Panc1 (cell line): ENCODE results near the gene UBE2E2. TPM values are rescaled to one million over a fixed set of nuclear protein-coding genes. Genes with fewer than 3 reads are reported as not detected.

Source experiments
- ATAC-seq: fragments of 200-7000 bp; cut with Tn5 transposase; 2 replicates; pipeline ENCODE4 v1.9.1; 2020; ENCODE audit warnings: mild to moderate bottlenecking, moderate library complexity
- BruUV-seq: library from RNA; stranded (reverse); fragments of 400-500 nt; replicated peaks from 2 replicates; lab custom pipeline; 2021; lab: Mats Ljungman, UMichigan
- CTCF ChIA-PET: fragments of 300-600 bp; sonication (Branson Sonifier 250); formaldehyde crosslinking; loops from one replicate; lab custom pipeline; 2022; ENCODE audit warnings: antibody characterized with exemption; lab: Charles Lee
- POLR2A ChIA-PET: fragments of 300-600 bp; sonication (Branson Sonifier 250); formaldehyde crosslinking; loops from one replicate; lab custom pipeline; 2022; ENCODE audit warnings: antibody characterized with exemption; lab: Charles Lee
- DNase-seq: peaks from one replicate; pipeline ENCODE4 v3.0.0-alpha.2; 2010; ENCODE audit warnings: low read depth, low spot score
- H3K27ac ChIP-seq: 2 replicates; pipeline ENCODE4 v1.5.1; 2011; ENCODE audit warnings: mild to moderate bottlenecking, low read length, inconsistent platforms
- H3K27me3 ChIP-seq: fragments of 200-500 bp; sonication (Bioruptor generic); 2 replicates; pipeline ENCODE4 v1.6.0; 2014; ENCODE audit warnings: low read length, inconsistent platforms; ENCODE audit not compliant: control insufficient read depth, insufficient read depth
- H3K36me3 ChIP-seq: fragments of 200-500 bp; sonication (Bioruptor generic); 2 replicates; pipeline ENCODE4 v1.5.1; 2014; ENCODE audit warnings: inconsistent platforms, mild to moderate bottlenecking, low read length, moderate library complexity; ENCODE audit not compliant: control insufficient read depth, insufficient read depth
- H3K4me1 ChIP-seq: 2 replicates; pipeline ENCODE4 v1.5.1; 2011; ENCODE audit warnings: inconsistent platforms, mild to moderate bottlenecking, low read length, moderate library complexity; ENCODE audit not compliant: control insufficient read depth, insufficient read depth
- H3K4me3 ChIP-seq, 2 experiments: 2 replicates each; pipeline ENCODE4 v1.5.1; 2011 to 2012; ENCODE audit warnings: low read depth in 2 of 2, low read length in 2 of 2, mild to moderate bottlenecking in 2 of 2, inconsistent platforms in 1 of 2, moderate library complexity in 1 of 2
- H3K9me3 ChIP-seq: fragments of 200-500 bp; sonication (Bioruptor generic); 2 replicates; pipeline ENCODE4 v1.5.1; 2014; ENCODE audit warnings: low read depth, mild to moderate bottlenecking, inconsistent platforms, low read length, moderate library complexity; ENCODE audit not compliant: control insufficient read depth, insufficient read depth
- POLR2AphosphoS5 ChIP-seq: IDR thresholded peaks from 2 replicates; pipeline ENCODE4 v1.6.1; 2012; ENCODE audit warnings: mild to moderate bottlenecking, low read depth, low read length, moderate library complexity
- SIN3A ChIP-seq: IDR thresholded peaks from 2 replicates; pipeline ENCODE4 v1.6.1; 2012; ENCODE audit warnings: low read depth, mild to moderate bottlenecking, low read length, moderate library complexity, borderline replicate concordance; ENCODE audit not compliant: insufficient read depth
- TCF7L2 ChIP-seq: IDR thresholded peaks from 2 replicates; pipeline ENCODE4 v1.6.1; 2011; ENCODE audit warnings: mild to moderate bottlenecking, low read depth, low read length, inconsistent platforms
- in situ Hi-C: cut with HindIII; loops from 2 replicates; pipeline ENCODE4 v1.10.0; 2016; ENCODE audit warnings: low sequenced_read_pairs, low pct_unique_long_range_greater_than_20kb
- intact Hi-C: fragments of 100-400 bp; cut with micrococcal nuclease; formaldehyde crosslinking; loops from one replicate; pipeline ENCODE4 v1.10.0; 2022; ENCODE audit not compliant: unreplicated experiment
- total RNA-seq: library from RNA; stranded (reverse); gene quantifications from one replicate; pipeline ENCODE4 v1.2.1, GENCODE V29; 2021; ENCODE audit not compliant: unreplicated experiment
- TF ChIP-seq, protein P1 (sequence below): fragments of 450-650 bp; IDR thresholded peaks from 2 replicates; pipeline ENCODE4 v1.5.1; 2017; ENCODE audit warnings: mild to moderate bottlenecking
- TF ChIP-seq, protein P2 (sequence below), 2 experiments: IDR thresholded peaks; 2 replicates each; pipeline ENCODE4 v1.6.1; 2011 to 2012; ENCODE audit warnings: low read depth in 2 of 2, control low read depth in 1 of 2, low read length in 1 of 2, mild to moderate bottlenecking in 1 of 2, moderate library complexity in 1 of 2; ENCODE audit not compliant: insufficient read depth in 1 of 2

The UBE2E2 gene
- total RNA-seq, 1 experiment from 2014 or later, result 38.2 TPM

DNA sequence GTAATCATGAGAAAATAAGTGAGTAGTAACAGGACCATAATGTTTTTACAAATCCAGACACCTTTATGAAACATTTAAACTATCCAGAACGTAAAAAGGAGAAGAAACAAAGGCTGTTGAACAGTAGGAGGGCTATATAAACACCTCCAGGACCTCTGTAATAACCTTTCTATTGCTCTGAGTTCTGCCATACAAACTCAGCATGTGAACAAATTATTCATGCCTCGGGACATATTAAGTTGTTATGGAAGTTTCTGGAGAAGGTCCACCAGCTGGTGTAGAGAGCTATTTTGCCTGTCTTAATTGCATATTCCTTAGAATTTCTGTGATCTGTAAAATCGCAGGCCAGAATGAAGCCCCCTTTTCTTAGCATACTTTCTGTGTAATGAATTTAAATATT is 256.3 kb downstream of the UBE2E2 start:
- CTCF ChIA-PET, result no interaction called here

GRCh38 chr3:23459889-23460546 is 256.9 kb downstream of the UBE2E2 start:
- no peaks in the 10 kb centered on the region; the same call in 1 of the 2 replicates for H3K4me1 ChIP-seq
- no peak for DNase-seq
- no peaks in the 10 kb centered on the region for H3K36me3 ChIP-seq
- ChIA-PET POLR2A (no interaction called here), CTCF (no interaction called here)
- intact Hi-C loops, result no loop called here
- H3K27ac ChIP-seq, result no peak overlapping the region
- ATAC-seq, result no peak
- H3K9me3 ChIP-seq, result no peaks in the 10 kb centered on the region
- no TSS peak for BruUV-seq
- TF ChIP-seq POLR2AphosphoS5 (no peak), TCF7L2 (no peak), SIN3A (no peak)
- TF ChIP-seq, protein P1, sequence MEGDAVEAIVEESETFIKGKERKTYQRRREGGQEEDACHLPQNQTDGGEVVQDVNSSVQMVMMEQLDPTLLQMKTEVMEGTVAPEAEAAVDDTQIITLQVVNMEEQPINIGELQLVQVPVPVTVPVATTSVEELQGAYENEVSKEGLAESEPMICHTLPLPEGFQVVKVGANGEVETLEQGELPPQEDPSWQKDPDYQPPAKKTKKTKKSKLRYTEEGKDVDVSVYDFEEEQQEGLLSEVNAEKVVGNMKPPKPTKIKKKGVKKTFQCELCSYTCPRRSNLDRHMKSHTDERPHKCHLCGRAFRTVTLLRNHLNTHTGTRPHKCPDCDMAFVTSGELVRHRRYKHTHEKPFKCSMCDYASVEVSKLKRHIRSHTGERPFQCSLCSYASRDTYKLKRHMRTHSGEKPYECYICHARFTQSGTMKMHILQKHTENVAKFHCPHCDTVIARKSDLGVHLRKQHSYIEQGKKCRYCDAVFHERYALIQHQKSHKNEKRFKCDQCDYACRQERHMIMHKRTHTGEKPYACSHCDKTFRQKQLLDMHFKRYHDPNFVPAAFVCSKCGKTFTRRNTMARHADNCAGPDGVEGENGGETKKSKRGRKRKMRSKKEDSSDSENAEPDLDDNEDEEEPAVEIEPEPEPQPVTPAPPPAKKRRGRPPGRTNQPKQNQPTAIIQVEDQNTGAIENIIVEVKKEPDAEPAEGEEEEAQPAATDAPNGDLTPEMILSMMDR, result no peak
- in situ Hi-C loops, result no loop called here
- H3K27me3 ChIP-seq, result no peaks in the 10 kb centered on the region
- H3K4me3 ChIP-seq, result no peak overlapping the region

More for the DNA sequence above, 256.3 kb downstream of the UBE2E2 start:
- Histone ChIP-seq H3K36me3 (no peaks in the 10 kb centered on the region), H3K4me3 (no peak overlapping the region), H3K27ac (no peak overlapping the region), H3K9me3 (no peaks in the 10 kb centered on the region), H3K4me1 (no peaks in the 10 kb centered on the region; the same call in 1 of the 2 replicates), H3K27me3 (no peaks in the 10 kb centered on the region)
- TF ChIP-seq SIN3A (no peak), POLR2AphosphoS5 (no peak), TCF7L2 (no peak)
- TF ChIP-seq, protein P1, result no peak
- TF ChIP-seq, protein P2, sequence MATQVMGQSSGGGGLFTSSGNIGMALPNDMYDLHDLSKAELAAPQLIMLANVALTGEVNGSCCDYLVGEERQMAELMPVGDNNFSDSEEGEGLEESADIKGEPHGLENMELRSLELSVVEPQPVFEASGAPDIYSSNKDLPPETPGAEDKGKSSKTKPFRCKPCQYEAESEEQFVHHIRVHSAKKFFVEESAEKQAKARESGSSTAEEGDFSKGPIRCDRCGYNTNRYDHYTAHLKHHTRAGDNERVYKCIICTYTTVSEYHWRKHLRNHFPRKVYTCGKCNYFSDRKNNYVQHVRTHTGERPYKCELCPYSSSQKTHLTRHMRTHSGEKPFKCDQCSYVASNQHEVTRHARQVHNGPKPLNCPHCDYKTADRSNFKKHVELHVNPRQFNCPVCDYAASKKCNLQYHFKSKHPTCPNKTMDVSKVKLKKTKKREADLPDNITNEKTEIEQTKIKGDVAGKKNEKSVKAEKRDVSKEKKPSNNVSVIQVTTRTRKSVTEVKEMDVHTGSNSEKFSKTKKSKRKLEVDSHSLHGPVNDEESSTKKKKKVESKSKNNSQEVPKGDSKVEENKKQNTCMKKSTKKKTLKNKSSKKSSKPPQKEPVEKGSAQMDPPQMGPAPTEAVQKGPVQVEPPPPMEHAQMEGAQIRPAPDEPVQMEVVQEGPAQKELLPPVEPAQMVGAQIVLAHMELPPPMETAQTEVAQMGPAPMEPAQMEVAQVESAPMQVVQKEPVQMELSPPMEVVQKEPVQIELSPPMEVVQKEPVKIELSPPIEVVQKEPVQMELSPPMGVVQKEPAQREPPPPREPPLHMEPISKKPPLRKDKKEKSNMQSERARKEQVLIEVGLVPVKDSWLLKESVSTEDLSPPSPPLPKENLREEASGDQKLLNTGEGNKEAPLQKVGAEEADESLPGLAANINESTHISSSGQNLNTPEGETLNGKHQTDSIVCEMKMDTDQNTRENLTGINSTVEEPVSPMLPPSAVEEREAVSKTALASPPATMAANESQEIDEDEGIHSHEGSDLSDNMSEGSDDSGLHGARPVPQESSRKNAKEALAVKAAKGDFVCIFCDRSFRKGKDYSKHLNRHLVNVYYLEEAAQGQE (IDR thresholded peaks at IDR 0.05; ENCODE audit: insufficient read depth in 1 of 2, low read depth in 2 of 2, low read length in 1 of 2), result no peak
- BruUV-seq, result no TSS peak
- POLR2A ChIA-PET, result no interaction called here
- ATAC-seq (no peak), DNase-seq (no peak)
- in situ Hi-C loops, result no loop called here
- intact Hi-C loops, result no loop called here
